Activated T-cell treated with anti-CD3 and anti-CD28 coated beads for 4 hours (primary cell): ENCODE measurements around the gene TSGA10.
"Not testable (repeated sequence)": the region's sequence is repeated elsewhere in the genome, so short reads cannot be mapped to it uniquely, and the experiment has no call there.

Experiments used
- DNase-seq: peaks from one replicate; pipeline ENCODE4 v3.0.0-alpha.2; 2020

The TSGA10 gene

GRCh38 chr2:99152199-99152895 lies 2.4 kb downstream of the TSGA10 start:
- no peak for DNase-seq

- no peak for DNase-seq
These were observed 4.0 kb downstream of the TSGA10 start for GRCh38 chr2:99150706-99151105.

GRCh38 chr2:99141110-99142108 lies 13.3 kb downstream of the TSGA10 start, which contains the start of gene C2orf15:
TSS of gene C2orf15 (plus strand) at chr2:99141707. CDS start at chr2:99150559, 8,852 bp downstream.
- DNase-seq, result peak; percentile 97

- no peak for DNase-seq
These were observed 14.0 kb downstream of the TSGA10 start for GRCh38 chr2:99140860-99141109.

- no peak for DNase-seq
These were observed 14.5 kb downstream of the TSGA10 start for GRCh38 chr2:99140056-99140859.

- no peak for DNase-seq
These were observed 15.7 kb downstream of the TSGA10 start for GRCh38 chr2:99139003-99139402.

GRCh38 chr2:99135044-99135556 lies 19.6 kb downstream of the TSGA10 start:
- not testable (repeated sequence) for DNase-seq

- no peak for DNase-seq
These were observed 26.8 kb downstream of the TSGA10 start for GRCh38 chr2:99127981-99128380.

- no peak for DNase-seq
These were observed 42.1 kb downstream of the TSGA10 start for GRCh38 chr2:99112617-99113016.

GRCh38 chr2:99111945-99112344 lies 42.8 kb downstream of the TSGA10 start:
- no peak for DNase-seq

GRCh38 chr2:99111236-99111635 lies 43.5 kb downstream of the TSGA10 start:
- no peak for DNase-seq

GRCh38 chr2:99106913-99107312 lies 47.8 kb downstream of the TSGA10 start:
- no peak for DNase-seq

GRCh38 chr2:99104006-99104405 lies 50.7 kb downstream of the TSGA10 start:
- DNase-seq, result no peak

- no peak for DNase-seq
These were observed 53.0 kb downstream of the TSGA10 start for GRCh38 chr2:99101697-99102096.

GRCh38 chr2:99096728-99097127 lies 58.0 kb downstream of the TSGA10 start:
- no peak for DNase-seq

- no peak for DNase-seq
These were observed 66.7 kb downstream of the TSGA10 start for GRCh38 chr2:99088017-99088416.

- no peak for DNase-seq
These were observed 68.4 kb downstream of the TSGA10 start for GRCh38 chr2:99086385-99086784.

GRCh38 chr2:99085421-99085820 lies 69.3 kb downstream of the TSGA10 start:
- DNase-seq, result no peak

- DNase-seq, result no peak
These were observed 70.5 kb downstream of the TSGA10 start for GRCh38 chr2:99084256-99084655.

- DNase-seq, result no peak
These were observed 72.9 kb downstream of the TSGA10 start for GRCh38 chr2:99081891-99082290.

- DNase-seq, result no peak
These were observed 75.5 kb downstream of the TSGA10 start for GRCh38 chr2:99079226-99079625.

GRCh38 chr2:99072551-99072950 lies 82.2 kb downstream of the TSGA10 start:
- no peak for DNase-seq
